Measurements from ENCODE around the gene HDHD2. TPM values are rescaled to one million over a fixed set of nuclear protein-coding genes. Genes with fewer than 3 reads are reported as not detected.

The HDHD2 gene
- total and polyA plus RNA-seq, 10 donors: 19.7 to 39.6 (median 30.2) TPM

DNA sequence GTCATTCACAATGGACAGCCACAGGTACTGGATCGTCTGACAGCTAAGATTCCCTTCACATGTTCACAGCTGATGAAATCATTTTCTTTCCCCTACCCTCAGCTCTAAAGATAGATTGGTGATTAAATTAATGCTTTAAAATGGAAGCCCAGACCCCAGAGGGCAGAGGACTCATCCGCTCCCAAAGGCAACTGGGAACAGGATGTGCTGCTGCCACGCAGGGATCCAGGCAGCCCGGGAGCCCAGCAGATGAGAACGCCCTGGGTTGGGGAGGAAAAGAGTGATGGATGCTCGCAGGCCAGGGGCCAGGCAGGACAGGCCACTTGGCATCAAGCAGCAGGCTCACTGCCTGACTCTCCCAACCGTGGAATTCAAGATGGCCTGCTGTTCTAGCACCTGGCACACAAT lies 41.3 kb downstream of the HDHD2 start:
- Histone ChIP-seq H3K36me3 (peaks cover 0 to 100% (median 54%) of the 10 kb centered on the region in 6 donors), H3K4me1 (no peaks in the 10 kb centered on the region), H3K9me3 (no peaks in the 10 kb centered on the region), H3K27ac (no peak overlapping the region), H3K4me3 (no peak overlapping the region), H3K27me3 (replicated peaks in 1 of 7) (no peaks in the 10 kb centered on the region)
- 91 to 97% (median 95%) methylated on average over 7 of the region's 7 CpGs for WGBS, 5 donors
- no peak for DNase-seq
- intact Hi-C loops (cut with DNase I; ENCODE audit: low total_unique reads): loop anchor here (10.0 kb wide), 1 partner anchor 636 kb away; no protein-coding TSS in a partner anchor
- TF ChIP-seq, protein P1, sequence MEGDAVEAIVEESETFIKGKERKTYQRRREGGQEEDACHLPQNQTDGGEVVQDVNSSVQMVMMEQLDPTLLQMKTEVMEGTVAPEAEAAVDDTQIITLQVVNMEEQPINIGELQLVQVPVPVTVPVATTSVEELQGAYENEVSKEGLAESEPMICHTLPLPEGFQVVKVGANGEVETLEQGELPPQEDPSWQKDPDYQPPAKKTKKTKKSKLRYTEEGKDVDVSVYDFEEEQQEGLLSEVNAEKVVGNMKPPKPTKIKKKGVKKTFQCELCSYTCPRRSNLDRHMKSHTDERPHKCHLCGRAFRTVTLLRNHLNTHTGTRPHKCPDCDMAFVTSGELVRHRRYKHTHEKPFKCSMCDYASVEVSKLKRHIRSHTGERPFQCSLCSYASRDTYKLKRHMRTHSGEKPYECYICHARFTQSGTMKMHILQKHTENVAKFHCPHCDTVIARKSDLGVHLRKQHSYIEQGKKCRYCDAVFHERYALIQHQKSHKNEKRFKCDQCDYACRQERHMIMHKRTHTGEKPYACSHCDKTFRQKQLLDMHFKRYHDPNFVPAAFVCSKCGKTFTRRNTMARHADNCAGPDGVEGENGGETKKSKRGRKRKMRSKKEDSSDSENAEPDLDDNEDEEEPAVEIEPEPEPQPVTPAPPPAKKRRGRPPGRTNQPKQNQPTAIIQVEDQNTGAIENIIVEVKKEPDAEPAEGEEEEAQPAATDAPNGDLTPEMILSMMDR (IDR thresholded peaks at IDR 0.05 in 8 of 11, conservative IDR thresholded peaks at IDR 0.05 in 3 of 11): no peak

DNA sequence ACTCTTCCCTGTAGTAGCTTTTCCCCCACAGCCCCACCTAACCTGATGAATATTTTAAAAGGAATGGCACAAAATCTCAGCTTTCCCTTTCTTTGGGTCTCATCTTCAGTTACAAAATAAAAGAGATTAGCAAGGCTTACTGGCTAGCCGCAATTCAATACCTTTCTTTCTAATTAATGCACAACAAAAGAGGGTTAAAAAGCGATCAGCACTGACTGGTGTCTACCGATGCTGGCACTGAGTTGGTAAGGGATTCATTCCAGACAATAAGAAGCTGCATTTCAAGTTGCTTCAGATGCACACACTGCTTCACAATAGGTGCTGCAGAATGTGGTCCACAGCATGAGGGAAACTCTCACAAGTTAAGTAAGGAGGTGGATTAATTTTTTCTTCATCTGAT lies 41.9 kb downstream of the HDHD2 start:
- Histone ChIP-seq H3K4me3 (no peak overlapping the region), H3K9me3 (no peaks in the 10 kb centered on the region), H3K27ac (no peak overlapping the region), H3K36me3 (peaks cover 0 to 100% (median 52%) of the 10 kb centered on the region in 6 donors), H3K4me1 (no peaks in the 10 kb centered on the region), H3K27me3 (replicated peaks in 1 of 7) (no peaks in the 10 kb centered on the region)
- TF ChIP-seq POLR2A (IDR thresholded peaks at IDR 0.05) (no peak), POLR2AphosphoS5 (IDR thresholded peaks at IDR 0.05) (no peak)
- TF ChIP-seq, protein P1 (IDR thresholded peaks at IDR 0.05 in 8 of 11, conservative IDR thresholded peaks at IDR 0.05 in 3 of 11): no peak
- no peak for DNase-seq
- WGBS, 5 donors: 93 to 95% (median 95%) methylated on average over 3 of the region's 3 CpGs
- intact Hi-C loops (cut with DNase I; ENCODE audit: low total_unique reads): loop anchor here (10.0 kb wide), 1 partner anchor 636 kb away; no protein-coding TSS in a partner anchor

DNA sequence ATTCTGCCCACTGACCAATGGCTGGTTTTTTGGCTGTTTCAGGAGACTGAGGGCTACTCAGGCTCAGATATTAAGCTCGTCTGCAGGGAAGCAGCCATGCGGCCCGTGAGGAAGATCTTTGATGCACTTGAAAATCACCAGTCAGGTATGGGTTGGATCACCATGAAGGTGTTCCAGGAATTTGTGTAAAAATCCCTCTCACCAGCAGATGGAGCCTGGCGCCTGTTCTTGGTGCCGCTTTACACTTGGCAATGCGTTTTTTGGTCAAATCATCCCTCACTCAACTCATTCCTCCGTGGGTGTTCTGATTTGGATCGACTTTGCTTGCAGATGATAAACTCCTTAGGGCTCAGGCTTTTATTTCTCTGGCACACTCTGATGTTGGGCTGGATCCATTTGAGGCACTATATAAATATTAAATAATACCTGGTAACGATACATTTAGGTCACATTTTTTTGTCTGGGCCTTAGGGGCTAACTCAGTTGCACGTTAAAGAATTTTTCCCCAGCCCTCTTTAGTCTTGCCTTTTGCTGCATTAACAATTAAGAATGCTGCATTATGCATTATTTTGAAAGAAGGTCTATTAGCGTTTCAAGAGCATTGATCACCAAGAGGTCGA lies 50.0 kb downstream of the HDHD2 start:
- WGBS, 5 donors: 41 to 48% (median 44%) methylated on average over 12 of the region's 12 CpGs
- intact Hi-C loops (cut with DNase I; ENCODE audit: low total_unique reads): loop anchor here (10.0 kb wide), 1 partner anchor 644 kb away; no protein-coding TSS in a partner anchor
- Histone ChIP-seq H3K27me3 (replicated peaks in 1 of 7) (no peaks in the 10 kb centered on the region), H3K36me3 (peaks cover 0 to 24% (median 6%) of the 10 kb centered on the region in 6 donors), H3K4me3 (no peak overlapping the region), H3K27ac (no peak overlapping the region), H3K9me3 (no peaks in the 10 kb centered on the region), H3K4me1 (no peaks in the 10 kb centered on the region)
- TF ChIP-seq, protein P1 (IDR thresholded peaks at IDR 0.05 in 8 of 11, conservative IDR thresholded peaks at IDR 0.05 in 3 of 11): peak in 10 of 11 experiments; percentile 12 to 71 (median 56)
- TF ChIP-seq POLR2A (IDR thresholded peaks at IDR 0.05): no peak
- DNase-seq: peak; percentile 78

DNA sequence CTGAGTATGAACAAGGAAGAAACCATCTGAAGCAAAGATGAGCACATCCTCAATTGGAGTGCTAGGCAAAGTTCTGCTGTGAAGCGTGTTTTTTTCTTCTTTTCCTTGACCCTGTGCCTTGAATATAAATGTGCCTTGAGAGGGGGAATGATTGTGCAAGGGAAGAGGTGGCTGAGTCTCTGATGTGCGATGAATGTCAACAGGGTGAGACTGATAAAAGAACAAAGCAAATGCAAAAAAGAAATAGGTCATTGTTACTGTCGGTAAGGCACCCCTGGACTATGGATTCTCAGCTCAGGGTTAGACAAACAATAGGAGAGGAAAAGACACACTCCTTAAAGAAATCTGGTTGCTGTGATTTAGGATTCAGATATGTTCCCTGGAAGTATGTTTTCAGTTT lies 54.5 kb downstream of the HDHD2 start:
- Histone ChIP-seq H3K36me3 (peaks cover 0 to 5% (median 0%) of the 10 kb centered on the region in 6 donors), H3K27ac (no peak overlapping the region), H3K4me3 (no peak overlapping the region), H3K27me3 (replicated peaks in 1 of 7) (no peaks in the 10 kb centered on the region), H3K4me1 (no peaks in the 10 kb centered on the region), H3K9me3 (no peaks in the 10 kb centered on the region)
- WGBS, 5 donors: 76 to 93% (median 82%) methylated on average over 3 of the region's 3 CpGs
- intact Hi-C loops (cut with DNase I; ENCODE audit: low total_unique reads): no loop called here
- DNase-seq: no peak
- TF ChIP-seq, protein P1 (IDR thresholded peaks at IDR 0.05 in 8 of 11, conservative IDR thresholded peaks at IDR 0.05 in 3 of 11): no peak
- TF ChIP-seq POLR2AphosphoS5 (IDR thresholded peaks at IDR 0.05) (no peak), POLR2A (IDR thresholded peaks at IDR 0.05) (no peak)

Measured in spleen (tissue), 11 donors.